GM12872 (cell line): ENCODE measurements around the gene CYP3A4.

Experiments used
- TF ChIP-seq, protein P1 (sequence below): IDR thresholded peaks from 3 replicates; pipeline ENCODE4 v1.5.1; 2011; ENCODE audit warnings: low read depth, mild to moderate bottlenecking, low read length, moderate library complexity; ENCODE audit not compliant: insufficient read depth

The CYP3A4 gene

DNA sequence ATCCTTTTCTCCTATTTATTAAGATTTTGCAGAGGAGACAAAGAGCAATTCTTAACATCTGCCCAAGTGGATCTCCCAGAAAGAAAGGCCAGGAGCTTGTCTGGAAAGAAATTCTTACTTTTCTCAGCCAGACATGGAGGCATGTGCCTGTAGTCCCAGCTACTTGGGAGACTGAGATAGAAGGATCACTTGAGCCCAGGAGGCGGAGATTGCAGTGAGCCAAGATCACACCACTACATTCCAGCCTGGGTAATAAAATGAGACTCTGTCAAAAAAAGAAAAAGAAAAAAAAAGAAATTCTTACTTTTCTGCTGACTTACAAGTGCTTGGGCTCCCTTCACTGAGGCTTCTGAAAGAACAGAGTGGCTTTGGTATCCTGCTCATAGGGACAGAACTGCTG, 41.5 kb upstream of the CYP3A4 start:
- TF ChIP-seq, protein P1, sequence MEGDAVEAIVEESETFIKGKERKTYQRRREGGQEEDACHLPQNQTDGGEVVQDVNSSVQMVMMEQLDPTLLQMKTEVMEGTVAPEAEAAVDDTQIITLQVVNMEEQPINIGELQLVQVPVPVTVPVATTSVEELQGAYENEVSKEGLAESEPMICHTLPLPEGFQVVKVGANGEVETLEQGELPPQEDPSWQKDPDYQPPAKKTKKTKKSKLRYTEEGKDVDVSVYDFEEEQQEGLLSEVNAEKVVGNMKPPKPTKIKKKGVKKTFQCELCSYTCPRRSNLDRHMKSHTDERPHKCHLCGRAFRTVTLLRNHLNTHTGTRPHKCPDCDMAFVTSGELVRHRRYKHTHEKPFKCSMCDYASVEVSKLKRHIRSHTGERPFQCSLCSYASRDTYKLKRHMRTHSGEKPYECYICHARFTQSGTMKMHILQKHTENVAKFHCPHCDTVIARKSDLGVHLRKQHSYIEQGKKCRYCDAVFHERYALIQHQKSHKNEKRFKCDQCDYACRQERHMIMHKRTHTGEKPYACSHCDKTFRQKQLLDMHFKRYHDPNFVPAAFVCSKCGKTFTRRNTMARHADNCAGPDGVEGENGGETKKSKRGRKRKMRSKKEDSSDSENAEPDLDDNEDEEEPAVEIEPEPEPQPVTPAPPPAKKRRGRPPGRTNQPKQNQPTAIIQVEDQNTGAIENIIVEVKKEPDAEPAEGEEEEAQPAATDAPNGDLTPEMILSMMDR, result no peak

DNA sequence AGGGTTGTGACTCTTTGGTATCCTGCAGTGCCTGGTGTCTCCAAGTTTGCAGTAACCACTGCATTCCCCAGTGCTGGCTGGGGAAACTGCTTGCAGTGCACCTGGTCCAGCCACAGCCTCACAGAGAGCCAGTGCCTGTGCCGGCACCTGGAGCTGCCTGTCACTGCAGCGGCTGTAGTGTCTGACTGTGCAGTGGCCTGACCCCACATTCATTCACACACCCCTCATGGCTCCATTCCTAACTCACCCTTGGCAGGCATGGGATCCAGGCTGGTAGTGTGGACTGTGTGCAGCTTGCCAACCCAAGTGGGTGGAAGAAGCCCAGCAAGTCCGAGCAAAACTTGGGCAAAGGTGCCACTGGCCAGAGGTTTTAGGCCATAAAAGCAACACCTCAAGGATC, 40.1 kb upstream of the CYP3A4 start:
- TF ChIP-seq, protein P1, result no peak

DNA sequence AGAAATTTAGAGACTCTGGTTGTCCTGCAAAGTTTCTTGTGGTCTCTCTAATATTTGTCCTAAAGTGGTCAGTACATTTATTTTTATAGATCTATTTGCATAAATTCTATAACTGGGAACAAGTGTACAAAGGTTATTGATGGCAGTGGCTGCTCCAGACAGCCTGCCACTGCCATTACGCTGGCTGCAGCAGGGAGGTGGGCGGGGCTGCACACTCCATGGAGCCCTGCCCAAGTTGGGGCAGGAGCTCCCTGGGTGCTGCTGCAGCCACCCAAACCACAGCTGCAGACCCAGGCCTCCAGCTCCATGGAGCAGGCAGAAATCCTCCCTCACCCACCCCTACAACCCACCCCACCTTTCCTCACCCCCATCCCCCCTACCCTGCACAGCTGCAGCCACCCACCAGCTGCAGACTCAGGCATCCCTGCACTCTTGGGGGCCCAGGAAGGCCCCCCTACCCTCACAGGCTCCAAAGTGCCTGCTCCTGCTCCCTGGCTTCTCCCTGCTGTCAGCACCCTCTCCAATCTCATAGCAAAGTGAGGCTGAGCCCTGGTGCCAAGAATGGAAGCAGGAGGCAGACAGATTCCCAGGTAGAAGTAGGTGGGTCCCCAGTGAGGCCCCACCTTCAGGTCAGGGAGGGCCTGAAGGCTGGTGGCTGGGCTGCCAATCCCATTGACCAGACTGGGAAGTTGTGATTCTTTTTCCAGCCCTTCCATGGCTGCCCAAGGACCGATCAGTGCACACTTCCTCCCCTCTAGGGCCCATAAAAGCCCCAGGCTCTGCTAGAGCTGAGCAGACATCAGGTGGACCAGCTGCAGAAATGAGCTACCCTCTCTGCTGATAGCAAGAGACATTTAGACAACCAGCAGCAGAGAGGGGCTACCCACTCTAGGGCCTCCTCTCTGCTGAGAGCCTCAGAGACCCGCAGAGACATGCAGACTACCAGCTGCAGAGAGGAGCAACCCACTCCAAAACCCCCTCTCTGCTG, 39.0 kb upstream of the CYP3A4 start:
- TF ChIP-seq, protein P1, result no peak

DNA sequence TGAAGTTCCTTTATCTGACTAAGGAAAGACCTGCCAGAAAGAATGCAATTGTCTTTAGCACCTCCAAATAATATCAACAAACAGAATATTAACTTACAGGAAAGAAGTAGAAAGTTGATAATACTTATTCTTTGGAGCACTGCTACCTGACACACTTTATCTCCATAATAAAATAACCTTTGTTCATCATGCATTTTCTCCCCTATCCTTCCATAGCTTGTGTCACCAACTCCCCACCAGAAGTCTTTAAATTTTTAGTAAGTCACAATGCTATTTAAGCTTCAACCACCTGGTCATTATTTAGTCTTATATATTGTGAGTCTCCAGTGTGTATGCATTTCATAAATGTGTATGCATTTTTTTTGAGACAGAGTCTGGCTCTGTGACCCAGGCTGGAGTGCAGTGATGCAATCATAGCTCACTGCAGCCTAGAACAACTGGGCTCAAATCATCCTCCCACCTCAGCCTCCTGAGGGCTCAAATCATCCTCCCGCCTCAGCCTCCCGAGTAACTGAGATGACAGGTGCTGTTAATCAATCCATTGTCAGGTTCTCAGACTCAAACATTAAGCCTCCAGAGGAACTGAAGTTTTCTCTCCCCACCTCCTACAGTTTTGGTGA, 36.5 kb upstream of the CYP3A4 start:
- TF ChIP-seq, protein P1, result no peak

- TF ChIP-seq, protein P1, result no peak
Measured at GRCh38 chr7:99808766-99809165, 24.8 kb upstream of the CYP3A4 start.

DNA sequence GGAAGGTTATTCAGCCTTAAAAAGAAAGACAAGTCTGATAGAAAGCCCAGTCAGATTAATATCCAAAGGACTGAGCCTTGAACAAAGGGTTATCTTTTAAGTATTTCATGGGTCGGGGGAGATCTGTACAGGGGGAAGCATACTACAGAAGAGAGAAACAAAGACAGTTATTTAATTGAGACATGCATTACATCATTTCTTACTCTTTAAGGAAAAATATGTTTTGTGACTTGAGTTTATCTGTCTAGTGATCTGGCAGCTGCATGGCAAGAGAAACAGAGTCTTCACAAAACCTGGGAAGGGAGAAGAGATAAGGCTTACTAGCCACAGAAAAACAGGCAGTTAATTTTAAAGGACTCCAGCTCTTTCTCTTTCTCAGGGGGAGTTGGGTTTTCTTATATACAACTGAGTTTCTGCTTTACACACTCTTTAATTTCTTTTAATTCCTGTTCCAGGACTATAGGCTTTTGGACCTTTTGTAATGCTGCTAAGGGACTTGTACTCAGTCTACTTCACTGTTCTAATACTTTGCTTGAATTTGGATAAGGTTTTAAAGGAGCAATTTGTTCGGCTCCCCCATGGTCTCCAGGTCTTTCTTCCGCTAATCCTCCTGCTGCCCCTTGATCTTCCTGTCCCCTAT, 23.0 kb upstream of the CYP3A4 start:
- TF ChIP-seq, protein P1, result no peak

GRCh38 chr7:99805641-99806040, 21.7 kb upstream of the CYP3A4 start:
- TF ChIP-seq, protein P1, result no peak
